Measurements from ENCODE around the gene ARHGAP24. TPM values are rescaled to one million over a fixed set of nuclear protein-coding genes. Genes with fewer than 3 reads are reported as not detected.

ARHGAP24 gene
- total RNA-seq, 1 donor from 2014 or later: 10.9 TPM

DNA sequence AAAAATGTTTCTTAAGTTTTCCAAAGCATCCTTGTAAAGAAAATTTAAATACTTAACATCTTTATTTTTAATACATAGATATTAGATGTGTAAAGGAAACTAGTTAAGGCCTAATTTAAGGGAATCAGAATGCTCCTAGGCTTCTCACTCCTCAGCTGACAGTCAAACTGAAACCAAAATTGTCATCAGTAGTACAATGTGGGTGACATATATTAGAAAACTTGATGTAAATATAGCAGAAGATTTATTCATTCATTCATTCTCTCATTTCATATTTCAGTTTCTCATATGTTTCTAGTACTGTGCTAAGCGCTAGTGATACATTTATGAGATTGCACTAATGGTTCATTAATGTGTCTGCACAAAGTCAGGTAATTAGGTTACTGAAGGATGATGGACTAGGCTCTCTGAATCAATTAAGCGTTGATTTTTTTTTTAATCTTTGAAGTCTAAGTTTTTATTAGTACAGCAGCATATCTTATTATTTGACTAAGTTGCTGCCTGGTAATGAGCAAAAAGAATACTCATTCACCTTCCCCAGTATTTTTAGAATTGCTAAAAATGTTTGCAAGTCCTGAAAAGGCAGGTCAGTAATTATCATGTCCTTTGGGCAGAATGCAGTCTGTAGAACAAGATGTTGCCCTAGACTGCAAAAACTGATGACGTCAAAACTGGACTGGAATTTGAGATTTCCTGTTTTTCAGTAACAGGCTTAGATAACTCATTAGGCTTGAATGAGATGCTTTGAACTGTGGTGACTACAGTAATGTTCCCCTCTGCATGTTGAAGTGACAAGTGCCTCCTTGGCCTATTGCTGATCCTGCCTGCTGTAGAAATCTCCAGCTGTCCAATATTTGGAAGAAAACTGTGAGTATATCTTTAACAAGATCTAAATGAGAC lies 128.7 kb downstream of the ARHGAP24 start:
- Mint-ChIP-seq H3K27ac (no peak overlapping the region), H3K4me3 (no peak overlapping the region), H3K27me3 (no peaks in the 10 kb centered on the region), H3K9me3 (no peaks in the 10 kb centered on the region), H3K36me3 (no peaks in the 10 kb centered on the region), H3K4me1 (ENCODE audit: unreplicated experiment) (no peaks in the 10 kb centered on the region)
- TF ChIP-seq CTCF (conservative IDR thresholded peaks at IDR 0.05): no peak
- no peak for DNase-seq (ENCODE audit: extremely low spot score, unreplicated experiment)

GRCh38 chr4:85606505-85606904 lies 131.6 kb downstream of the ARHGAP24 start:
- H3K27me3 Mint-ChIP-seq: no peaks in the 10 kb centered on the region
- H3K4me1 Mint-ChIP-seq (ENCODE audit: unreplicated experiment): no peaks in the 10 kb centered on the region
- no peaks in the 10 kb centered on the region for H3K36me3 Mint-ChIP-seq
- no peak overlapping the region for H3K27ac Mint-ChIP-seq
- DNase-seq (ENCODE audit: extremely low spot score, unreplicated experiment): no peak
- H3K4me3 Mint-ChIP-seq: no peak overlapping the region
- TF ChIP-seq CTCF (conservative IDR thresholded peaks at IDR 0.05): no peak
- H3K9me3 Mint-ChIP-seq: no peaks in the 10 kb centered on the region

GRCh38 chr4:85607624-85608023 lies 132.7 kb downstream of the ARHGAP24 start:
- no peak for TF ChIP-seq CTCF (conservative IDR thresholded peaks at IDR 0.05)
- DNase-seq (ENCODE audit: extremely low spot score, unreplicated experiment): no peak
- H3K9me3 Mint-ChIP-seq: no peaks in the 10 kb centered on the region
- no peaks in the 10 kb centered on the region for H3K4me1 Mint-ChIP-seq (ENCODE audit: unreplicated experiment)
- H3K27me3 Mint-ChIP-seq: no peaks in the 10 kb centered on the region
- no peak overlapping the region for H3K4me3 Mint-ChIP-seq
- H3K27ac Mint-ChIP-seq: no peak overlapping the region
- H3K36me3 Mint-ChIP-seq: no peaks in the 10 kb centered on the region

- no peaks in the 10 kb centered on the region for H3K27me3 Mint-ChIP-seq
- no peaks in the 10 kb centered on the region for H3K9me3 Mint-ChIP-seq
- no peak for DNase-seq (ENCODE audit: extremely low spot score, unreplicated experiment)
- H3K27ac Mint-ChIP-seq: no peak overlapping the region
- no peaks in the 10 kb centered on the region for H3K36me3 Mint-ChIP-seq
- no peak for TF ChIP-seq CTCF (conservative IDR thresholded peaks at IDR 0.05)
- H3K4me3 Mint-ChIP-seq: no peak overlapping the region
- H3K4me1 Mint-ChIP-seq (ENCODE audit: unreplicated experiment): no peaks in the 10 kb centered on the region
Observed at GRCh38 chr4:85610450-85610849, 135.5 kb downstream of the ARHGAP24 start.

GRCh38 chr4:85611661-85612060 lies 136.7 kb downstream of the ARHGAP24 start:
- TF ChIP-seq CTCF (conservative IDR thresholded peaks at IDR 0.05): no peak
- DNase-seq (ENCODE audit: extremely low spot score, unreplicated experiment): no peak
- Mint-ChIP-seq H3K4me1 (ENCODE audit: unreplicated experiment) (no peaks in the 10 kb centered on the region), H3K4me3 (no peak overlapping the region), H3K27ac (no peak overlapping the region), H3K27me3 (no peaks in the 10 kb centered on the region), H3K9me3 (no peaks in the 10 kb centered on the region), H3K36me3 (no peaks in the 10 kb centered on the region)

Measured in type B pancreatic cell (in vitro differentiated cells).